Right lobe of liver (tissue), 6 donors: ENCODE results near the gene RALGPS1. TPM values are rescaled to one million over a fixed set of nuclear protein-coding genes. Genes with fewer than 3 reads are reported as not detected.

ENCODE experiments used
- ATAC-seq, 4 donors: fragments of 200-7000 bp; cut with Tn5 transposase; one replicate each; pipeline ENCODE4 v1.9.1; 2020; ENCODE audit warnings: mild to moderate bottlenecking in 4 of 4, moderate library complexity in 4 of 4
- DNase-seq, 3 donors: peaks; one replicate each; pipeline ENCODE4 v3.0.0-alpha.2; 2020
- H3K27ac ChIP-seq, 3 donors: fragments of 200-600 bp; one replicate each; pipeline ENCODE4 v1.8.0; 2022
- H3K27me3 ChIP-seq, 2 donors: fragments of 200-600 bp; one replicate each; pipeline ENCODE4 v1.8.0; 2022
- H3K36me3 ChIP-seq, 4 donors: fragments of 200-600 bp; sonication (generic) in 1 of 4; one replicate each; pipeline versions ENCODE4 v1.5.1 to v1.8.0; 2017 to 2022; ENCODE audit warnings: control low read depth in 1 of 4
- H3K4me1 ChIP-seq, 4 donors: fragments of 200-600 bp; sonication (generic) in 1 of 4; one replicate each; pipeline versions ENCODE4 v1.5.1 to v1.8.0; 2017 to 2022; ENCODE audit warnings: control low read depth in 1 of 4
- H3K4me3 ChIP-seq, 3 donors: fragments of 200-600 bp; one replicate each; pipeline ENCODE4 v1.8.0; 2022
- H3K9me3 ChIP-seq, 4 donors: fragments of 200-600 bp; sonication (generic) in 1 of 4; one replicate each; pipeline versions ENCODE4 v1.5.1 to v1.8.0; 2017 to 2022; ENCODE audit warnings: control low read depth in 1 of 4
- CTCF ChIP-seq, 4 donors: fragments of 200-600 bp in 3 of 4; fragments of 450-650 bp in 1 of 4; IDR thresholded peaks; one replicate each; pipeline versions ENCODE4 v1.5.1 to v1.8.0; 2016 to 2022; ENCODE audit warnings: antibody characterized with exemption in 4 of 4, mild to moderate bottlenecking in 2 of 4
- POLR2A ChIP-seq: fragments of 450-650 bp; IDR thresholded peaks from one replicate; pipeline ENCODE4 v1.6.1; 2017; ENCODE audit warnings: antibody characterized with exemption, mild to moderate bottlenecking
- WGBS: methylation state at CpG from one replicate; pipeline ENCODE4 v1.1.6; 2018; ENCODE audit warnings: low coverage, low lambda C conversion rate; ENCODE audit not compliant: insufficient coverage; ENCODE audit errors: missing lambda C conversion rate; 5-methylcytosine and 5-hydroxymethylcytosine counted together
- intact Hi-C, 2 donors: fragments of 100-400 bp; cut with DNase I; formaldehyde crosslinking; loops; one replicate each; pipeline versions ENCODE4 v1.11.2 to v1.14.1; 2022
- total RNA-seq, 6 experiments: library from RNA; depleted of rRNA in 2 of 6; stranded (reverse); fragments of >200 nt in 2 of 6; fragmentation: NEBNext Ultra II Directional in 3 of 6; extraction: Animal tissue kit (Norgen Biotek cat#: 25700) in 3 of 6; gene quantifications; one replicate each; pipeline versions ENCODE4 v1.1.0 to v1.2.4, GENCODE V29; 2016 to 2023
- donor health status: DM: no; HTN: yes; CAD: no.
- donor health status: DM: no; HTN: no; CAD: no.
- donor health status: DM: no; HTN: no; CAD: no.
- donor health status: DM: no; HTN: yes; CAD: no.
- donor health status: DM: no; HTN: yes; CAD: no.

The RALGPS1 gene
- total RNA-seq, 6 experiments from 2014 or later: 1.2 to 3.8 (median 2.4) TPM

GRCh38 chr9:126992427-126992826, 77.8 kb downstream of the RALGPS1 start:
- Histone ChIP-seq H3K9me3 (peaks cover 0 to 6% (median 0%) of the 10 kb centered on the region in 4 donors), H3K27ac (no peak overlapping the region), H3K36me3 (no peaks in the 10 kb centered on the region), H3K4me3 (no peak overlapping the region), H3K4me1 (no peaks in the 10 kb centered on the region), H3K27me3 (no peaks in the 10 kb centered on the region)
- intact Hi-C loops: no loop called here
- TF ChIP-seq POLR2A (no peak), CTCF (IDR thresholded peaks at IDR 0.05) (no peak)
- DNase-seq (no peak), ATAC-seq (no peak)

GRCh38 chr9:126999315-127000068, 84.9 kb downstream of the RALGPS1 start:
- DNase-seq (no peak), ATAC-seq (no peak)
- H3K36me3 ChIP-seq: no peaks in the 10 kb centered on the region
- H3K27ac ChIP-seq: no peak overlapping the region
- WGBS: 83% methylated on average over 2 of the region's 2 CpGs
- TF ChIP-seq CTCF (IDR thresholded peaks at IDR 0.05): no peak
- no peak for TF ChIP-seq POLR2A
- no peaks in the 10 kb centered on the region for H3K27me3 ChIP-seq
- no peaks in the 10 kb centered on the region for H3K9me3 ChIP-seq
- H3K4me3 ChIP-seq: no peak overlapping the region
- no peaks in the 10 kb centered on the region for H3K4me1 ChIP-seq
- intact Hi-C loops: no loop called here

GRCh38 chr9:127004946-127005769, 90.6 kb downstream of the RALGPS1 start:
- no peaks in the 10 kb centered on the region for H3K36me3 ChIP-seq
- TF ChIP-seq POLR2A (no peak), CTCF (IDR thresholded peaks at IDR 0.05) (no peak)
- no peaks in the 10 kb centered on the region for H3K4me1 ChIP-seq
- ATAC-seq (no peak), DNase-seq (no peak)
- no peaks in the 10 kb centered on the region for H3K9me3 ChIP-seq
- H3K27ac ChIP-seq: no peak overlapping the region
- no peaks in the 10 kb centered on the region for H3K27me3 ChIP-seq
- H3K4me3 ChIP-seq: no peak overlapping the region
- intact Hi-C loops: no loop called here
- 75% methylated on average over 3 of the region's 3 CpGs for WGBS

GRCh38 chr9:127005770-127006314, 91.3 kb downstream of the RALGPS1 start:
- Histone ChIP-seq H3K36me3 (no peaks in the 10 kb centered on the region), H3K4me3 (no peak overlapping the region), H3K27me3 (no peaks in the 10 kb centered on the region), H3K27ac (no peak overlapping the region), H3K4me1 (no peaks in the 10 kb centered on the region), H3K9me3 (no peaks in the 10 kb centered on the region)
- no peak for DNase-seq
- no peak for TF ChIP-seq CTCF (IDR thresholded peaks at IDR 0.05)
- intact Hi-C loops: no loop called here
- ATAC-seq: no peak
- whole genome bisulfite sequencing: 79% methylated on average over 5 of the region's 5 CpGs
